ENCODE results near the gene SNAP25.

- TF ChIP-seq POLR2A (IDR thresholded peaks at IDR 0.05; ENCODE audit: low read length): no peak
- no peak for TF ChIP-seq GATA1 (IDR thresholded peaks at IDR 0.05; ENCODE audit: low read depth, low read length)
These were observed 5.1 kb upstream of the SNAP25 start for GRCh38 chr20:10213526-10213925.

Data from erythroblast (primary cell).